Right ventricle myocardium superior (tissue), 1 donor: ENCODE data around the gene NAA35. TPM values are rescaled to one million over a fixed set of nuclear protein-coding genes. Genes with fewer than 3 reads are reported as not detected.
"Not testable (repeated sequence)": the region's sequence is repeated elsewhere in the genome, so short reads cannot be mapped to it uniquely, and the experiment has no call there.

Experiments
- ATAC-seq: fragments of 200-7000 bp; cut with Tn5 transposase; one replicate; pipeline ENCODE4 v1.9.1; 2020; ENCODE audit warnings: mild to moderate bottlenecking; ENCODE audit not compliant: poor library complexity
- DNase-seq: peaks from one replicate; pipeline ENCODE4 v3.0.0-alpha.2; 2020
- intact Hi-C: fragments of 100-400 bp; cut with DNase I; formaldehyde crosslinking; loops from one replicate; pipeline ENCODE4 v1.11.2; 2022
- total RNA-seq: library from RNA; stranded (reverse); fragmentation: NEBNext Ultra II Directional; extraction: Animal tissue kit (Norgen Biotek cat#: 25700); gene quantifications from one replicate; pipeline ENCODE4 v1.2.1, GENCODE V29; 2021
- donor health status: DM: no; HTN: yes; CAD: no; lungs with severe emphysema.

The NAA35 gene
- total RNA-seq, 1 donor from 2014 or later: 15.5 TPM

- DNase-seq (no peak), ATAC-seq (no peak)
- intact Hi-C loops: no loop called here
These were observed 2.2 kb downstream of the NAA35 start for GRCh38 chr9:85942913-85943709.

DNA sequence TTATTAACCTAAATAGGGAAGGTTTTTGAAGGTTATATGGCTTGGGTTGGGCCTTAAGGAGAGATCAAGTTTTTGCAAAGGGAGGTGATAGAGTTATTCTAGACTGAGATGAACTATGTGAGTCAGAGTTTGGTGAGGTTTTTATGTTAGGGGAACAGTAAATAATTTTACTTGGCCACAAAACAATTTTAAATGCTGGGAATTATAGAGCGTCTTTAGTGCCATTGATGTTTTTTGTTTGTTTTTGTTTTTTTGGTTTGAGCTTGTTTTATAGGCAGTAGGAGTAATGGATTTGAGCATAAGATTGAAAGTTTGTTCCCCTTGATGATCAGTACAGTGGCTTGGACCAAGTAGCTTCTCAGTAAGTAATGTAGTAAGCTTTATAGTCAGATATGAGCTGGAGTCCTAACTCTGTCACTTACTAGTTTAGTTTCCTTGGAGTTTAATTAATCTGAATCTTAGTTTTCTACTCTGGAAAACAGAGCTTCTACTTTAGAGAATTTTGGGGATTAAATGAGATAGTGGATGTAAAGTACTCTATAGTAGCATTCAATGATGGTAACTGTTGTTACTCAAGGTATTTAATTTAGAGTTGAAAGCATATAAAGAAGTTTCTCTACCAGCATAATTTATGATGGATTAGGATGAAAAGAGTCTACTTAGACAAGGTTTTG, 2.9 kb downstream of the NAA35 start:
- intact Hi-C loops: no loop called here
- DNase-seq (no peak), ATAC-seq (no peak)

- no peak for DNase-seq
- intact Hi-C loops: no loop called here
- ATAC-seq: no peak
These were observed 3.7 kb downstream of the NAA35 start for GRCh38 chr9:85944672-85945071.

- DNase-seq (no peak), ATAC-seq (no peak)
- intact Hi-C loops: no loop called here
These were observed 8.8 kb downstream of the NAA35 start for GRCh38 chr9:85949586-85950335.

DNA sequence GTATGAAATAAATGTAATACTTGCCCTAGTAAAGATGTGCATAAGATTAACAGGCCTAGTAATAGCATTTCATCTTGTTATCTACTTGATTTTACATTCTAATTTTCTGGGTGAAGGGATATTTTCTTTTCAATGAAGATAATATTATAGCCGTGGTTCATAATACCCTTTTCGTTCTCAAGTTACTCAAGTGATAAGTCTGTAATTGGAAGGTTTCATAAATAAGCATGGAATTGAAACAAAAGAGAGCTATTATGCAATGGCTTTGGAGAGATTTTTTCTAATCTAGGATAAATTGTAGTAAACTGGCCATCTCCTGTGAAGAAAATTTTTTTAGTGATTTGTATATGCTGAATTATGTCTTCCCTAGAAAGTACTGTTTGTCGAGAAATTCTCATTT, 19.0 kb downstream of the NAA35 start:
- ATAC-seq: no peak
- DNase-seq: no peak
- intact Hi-C loops: no loop called here

DNA sequence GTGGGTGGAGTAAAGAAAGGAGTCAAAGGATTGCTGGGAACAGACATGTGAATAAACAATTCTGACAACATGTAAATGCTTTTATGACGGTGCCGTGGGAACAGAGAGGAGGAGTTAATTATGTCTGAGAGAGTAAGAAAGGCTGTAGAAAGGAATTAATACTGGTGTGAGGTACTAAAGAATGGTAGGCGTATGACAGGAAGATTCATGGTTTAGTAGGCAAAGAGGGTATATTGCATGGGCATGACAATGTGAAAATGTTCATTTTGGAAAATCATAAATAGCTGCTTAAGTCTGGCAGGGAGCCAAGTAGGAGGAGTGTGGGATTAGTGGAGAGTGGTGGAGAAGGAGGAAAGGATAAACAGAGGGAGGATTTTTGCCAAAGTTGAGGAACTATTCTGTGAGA, 19.7 kb downstream of the NAA35 start:
- ATAC-seq: peak; percentile 64
- DNase-seq: no peak
- intact Hi-C loops: no loop called here

DNA sequence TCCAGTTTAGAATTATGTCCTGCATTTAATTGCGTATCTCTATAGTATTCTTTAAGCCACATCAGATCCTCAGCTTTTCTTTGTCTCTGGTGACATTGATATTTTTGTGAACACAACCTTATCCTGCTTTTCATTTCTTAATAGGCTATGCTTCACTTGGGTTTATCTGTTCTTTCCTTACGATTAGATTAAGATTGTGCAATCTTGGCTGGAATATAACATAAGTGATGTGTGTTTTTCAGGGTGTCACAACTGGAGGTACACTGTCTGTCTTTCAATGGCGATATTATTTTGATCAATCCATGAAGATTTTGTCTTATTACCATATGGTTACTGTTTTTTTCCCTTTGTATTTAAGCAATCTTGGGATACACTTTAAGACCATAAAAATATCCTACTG, 23.6 kb downstream of the NAA35 start:
- DNase-seq: no peak
- no peak for ATAC-seq
- intact Hi-C loops: no loop called here

- intact Hi-C loops: no loop called here
- ATAC-seq (no peak), DNase-seq (no peak)
These were observed 24.0 kb downstream of the NAA35 start for GRCh38 chr9:85964949-85965348.

DNA sequence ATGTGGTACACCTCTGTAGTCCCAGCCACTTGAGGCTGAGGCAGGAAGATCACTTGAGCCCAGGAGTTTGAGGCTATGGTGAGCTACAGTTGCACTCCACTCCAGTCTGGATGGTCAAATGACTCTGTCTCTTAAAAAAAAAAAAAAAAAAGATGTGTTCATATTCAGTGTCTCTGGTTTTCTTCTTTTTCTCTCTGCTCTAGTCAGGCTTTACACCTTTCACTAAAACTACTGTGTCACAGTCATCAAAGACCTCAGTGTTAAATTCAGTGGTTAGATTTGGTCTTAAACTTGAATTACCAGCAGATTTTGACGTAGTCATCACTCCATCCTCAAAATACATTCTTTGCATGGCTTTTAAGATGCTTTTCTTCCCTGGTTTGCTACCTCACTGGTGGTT, 28.8 kb downstream of the NAA35 start:
- DNase-seq: no peak
- intact Hi-C loops: no loop called here
- no peak for ATAC-seq

- DNase-seq: no peak
These were observed 30.8 kb downstream of the NAA35 start for GRCh38 chr9:85971731-85972130.

GRCh38 chr9:85973238-85973637, 32.3 kb downstream of the NAA35 start:
- intact Hi-C loops: no loop called here
- DNase-seq (no peak), ATAC-seq (no peak)

More at GRCh38 chr9:85971731-85972130, 30.8 kb downstream of the NAA35 start:
- no peak for ATAC-seq
- intact Hi-C loops: no loop called here

- intact Hi-C loops, DNase-seq, ATAC-seq: not testable (repeated sequence)
These were observed 33.2 kb downstream of the NAA35 start for GRCh38 chr9:85974055-85974547.

DNA sequence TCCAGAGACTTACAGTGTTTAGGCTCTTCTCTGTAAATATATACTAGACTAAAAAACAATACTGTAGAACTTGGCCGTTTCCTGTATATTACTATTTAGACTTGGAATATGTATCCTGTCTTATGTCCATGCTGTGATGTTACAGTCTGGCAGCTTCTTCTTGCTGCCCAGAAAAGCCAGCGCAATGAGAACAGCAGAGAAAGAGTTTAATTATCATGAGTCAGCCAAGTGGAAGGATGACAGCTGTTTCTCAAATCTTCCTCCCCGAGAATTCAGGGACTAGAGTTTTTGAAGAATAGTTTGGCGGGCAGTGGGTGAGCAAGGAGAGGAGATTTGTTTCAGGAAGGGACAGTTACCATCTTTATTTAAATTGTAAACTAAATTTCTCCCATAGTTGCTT, 37.5 kb downstream of the NAA35 start:
- intact Hi-C loops: no loop called here
- ATAC-seq (no peak), DNase-seq (no peak)

DNA sequence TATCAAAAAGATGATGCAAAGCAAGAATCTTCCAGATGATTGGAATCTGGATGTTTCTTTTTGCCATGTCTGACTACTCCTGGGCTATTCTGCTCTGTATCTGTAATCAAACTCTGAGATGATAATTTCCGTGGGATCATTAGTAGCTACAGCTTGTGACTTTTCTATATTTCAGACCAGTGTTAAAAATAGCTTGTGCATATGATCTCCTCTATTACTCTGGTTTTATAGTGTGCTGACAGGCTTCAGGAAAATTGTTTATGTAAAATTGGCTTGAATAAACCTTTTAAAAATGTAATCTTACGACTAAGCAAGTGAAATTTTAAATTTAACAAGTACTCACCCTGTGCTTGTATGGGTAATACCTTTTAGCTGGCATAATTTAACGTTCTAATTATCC, 40.4 kb downstream of the NAA35 start:
- intact Hi-C loops: no loop called here
- ATAC-seq (no peak), DNase-seq (no peak)

GRCh38 chr9:85984457-85984856, 43.5 kb downstream of the NAA35 start:
- ATAC-seq: no peak
- DNase-seq: no peak
- intact Hi-C loops: no loop called here

GRCh38 chr9:85987236-85987635, 46.3 kb downstream of the NAA35 start:
- DNase-seq (no peak), ATAC-seq (no peak)
- intact Hi-C loops: no loop called here

DNA sequence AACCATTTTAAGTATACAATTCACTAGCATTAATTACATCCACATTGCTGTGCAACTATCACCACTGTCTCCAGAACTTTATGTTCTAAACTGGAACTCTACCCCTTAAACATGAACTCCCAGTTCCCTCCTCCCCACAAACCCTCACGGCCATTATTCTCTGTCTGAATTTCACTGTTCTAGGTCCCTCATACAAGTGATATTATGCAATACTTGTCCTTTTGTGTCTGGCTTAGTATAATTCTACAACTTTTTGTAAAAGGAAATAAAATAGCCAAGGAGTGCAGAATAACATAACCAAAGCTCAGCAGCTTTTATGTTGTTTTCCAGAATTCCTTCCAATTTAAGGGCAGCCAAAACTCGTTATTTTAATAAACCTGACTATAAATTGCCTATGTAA, 53.2 kb downstream of the NAA35 start:
- ATAC-seq (no peak), DNase-seq (no peak)
- intact Hi-C loops: no loop called here

DNA sequence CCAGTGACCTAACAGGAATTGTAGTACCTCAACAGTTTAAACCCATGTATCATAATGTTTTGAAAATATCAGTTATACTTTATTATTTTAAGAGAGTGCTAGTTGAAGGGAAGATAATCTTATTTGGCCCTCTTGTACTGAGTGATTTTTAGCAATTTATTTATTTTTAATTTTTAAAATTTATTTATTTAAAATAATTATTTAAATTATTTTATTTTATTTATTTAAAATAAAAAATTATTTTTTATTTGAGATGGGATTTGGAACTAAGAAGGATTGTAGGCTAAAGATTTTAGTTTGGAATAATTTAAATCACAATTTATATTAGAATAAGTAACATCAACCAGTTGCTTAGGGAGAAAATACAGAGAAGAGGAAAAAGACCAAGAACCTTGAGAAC, 54.2 kb downstream of the NAA35 start:
- no peak for ATAC-seq
- intact Hi-C loops: no loop called here
- no peak for DNase-seq

GRCh38 chr9:85995599-85995998, 54.7 kb downstream of the NAA35 start:
- no peak for DNase-seq
- ATAC-seq: no peak
- intact Hi-C loops: no loop called here
